Measurements from ENCODE around the gene TMEM97.

Gene TMEM97

DNA sequence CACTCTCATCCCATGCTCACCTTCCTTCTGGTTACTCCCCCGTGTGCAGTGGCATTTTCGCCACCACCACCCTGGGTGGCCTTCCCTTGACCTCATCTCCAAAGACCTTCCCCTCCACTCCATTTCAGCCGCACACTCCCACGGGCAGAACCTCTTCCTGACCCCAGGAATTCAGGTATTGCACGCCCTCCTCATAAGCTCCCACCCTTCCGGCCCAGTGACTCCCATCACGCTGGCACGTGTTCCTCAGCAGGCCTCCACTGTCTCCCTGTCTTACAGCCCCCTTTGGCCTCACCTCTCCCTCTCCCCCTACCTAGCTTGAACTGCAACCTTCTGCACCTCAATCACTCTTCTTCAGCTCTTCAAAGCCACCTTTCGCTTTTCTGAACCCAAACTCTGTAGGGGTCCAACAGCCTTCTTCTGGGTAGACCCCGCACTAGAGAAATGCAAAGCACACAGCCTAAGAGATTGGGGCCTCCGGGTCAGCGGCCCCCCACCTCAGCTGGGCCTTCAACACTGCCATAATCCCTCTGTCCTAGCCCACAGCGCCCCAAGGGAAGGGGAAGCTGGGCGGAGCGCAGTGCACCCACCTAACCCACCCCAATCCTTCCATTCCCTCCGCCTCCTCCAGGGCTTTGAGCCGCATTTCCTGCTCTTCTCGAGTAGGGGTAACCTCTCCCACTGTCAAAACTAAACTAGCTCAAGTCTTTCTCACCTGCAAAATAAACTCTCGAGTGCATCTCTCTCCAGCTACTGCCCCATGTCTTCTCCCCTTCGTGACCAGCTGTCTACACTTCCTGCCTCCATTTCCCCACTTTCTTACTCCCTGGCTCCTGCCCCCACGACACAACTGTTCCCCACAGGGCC is 1.7 kb upstream of the TMEM97 start:
- no peak for DNase-seq (ENCODE audit: low spot score)

DNA sequence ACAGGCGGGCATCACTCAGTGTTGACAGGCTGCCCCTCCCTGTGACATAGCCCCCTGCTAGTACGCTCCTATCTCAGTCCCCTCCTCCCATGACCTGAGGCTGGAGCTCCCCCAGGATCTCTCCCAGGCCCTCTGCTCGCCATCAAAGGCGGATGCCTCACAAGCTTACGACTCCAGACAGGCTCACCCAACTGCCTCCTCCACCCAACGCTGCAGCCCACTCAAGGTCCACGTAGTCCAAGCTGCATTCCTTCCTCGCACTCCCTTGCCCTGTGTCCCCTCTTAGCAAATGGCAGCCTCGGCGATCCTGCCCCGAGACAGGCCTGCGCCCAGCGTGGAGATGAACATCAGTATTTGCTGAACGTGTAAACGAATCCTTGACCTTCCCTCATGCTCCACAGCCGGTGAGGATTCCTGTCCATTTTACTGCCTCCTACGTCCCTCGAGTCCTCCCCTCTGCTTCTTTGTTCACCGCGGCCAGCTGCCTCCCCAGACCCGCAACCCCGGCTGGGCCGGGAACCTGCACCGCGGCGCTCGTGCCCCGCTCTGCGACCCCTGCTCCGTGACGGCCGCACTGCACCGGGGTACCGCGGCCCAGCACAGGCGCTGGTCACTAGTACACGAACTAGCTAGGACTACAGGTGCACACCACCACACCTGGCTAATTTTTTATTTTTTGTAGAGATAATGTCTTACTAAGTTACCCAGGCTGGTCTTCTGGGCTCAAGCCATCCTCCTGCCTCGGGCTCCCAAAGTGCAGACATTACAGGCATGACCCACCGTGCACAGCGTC is 838 bp upstream of the TMEM97 start:
- peak; percentile 15 for DNase-seq (ENCODE audit: low spot score)

DNA sequence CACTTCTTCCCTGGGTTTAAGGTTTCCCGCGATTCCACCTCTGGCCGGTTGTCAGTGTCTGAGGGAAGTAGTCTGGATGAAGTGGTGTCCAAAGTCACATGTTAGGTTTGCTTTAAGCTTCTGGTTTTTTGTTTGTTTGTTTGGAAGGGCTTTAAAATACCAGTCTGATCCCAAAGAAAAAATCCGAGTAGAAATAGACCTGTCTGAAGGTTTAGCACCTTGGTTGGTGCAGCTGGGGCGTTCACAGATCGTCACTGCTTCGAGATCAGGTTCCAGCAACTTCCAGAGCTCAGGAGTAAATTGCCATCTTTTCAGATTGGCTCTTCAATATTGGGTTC is 567 bp downstream of the TMEM97 start:
- no peak for DNase-seq (ENCODE audit: low spot score)

DNA sequence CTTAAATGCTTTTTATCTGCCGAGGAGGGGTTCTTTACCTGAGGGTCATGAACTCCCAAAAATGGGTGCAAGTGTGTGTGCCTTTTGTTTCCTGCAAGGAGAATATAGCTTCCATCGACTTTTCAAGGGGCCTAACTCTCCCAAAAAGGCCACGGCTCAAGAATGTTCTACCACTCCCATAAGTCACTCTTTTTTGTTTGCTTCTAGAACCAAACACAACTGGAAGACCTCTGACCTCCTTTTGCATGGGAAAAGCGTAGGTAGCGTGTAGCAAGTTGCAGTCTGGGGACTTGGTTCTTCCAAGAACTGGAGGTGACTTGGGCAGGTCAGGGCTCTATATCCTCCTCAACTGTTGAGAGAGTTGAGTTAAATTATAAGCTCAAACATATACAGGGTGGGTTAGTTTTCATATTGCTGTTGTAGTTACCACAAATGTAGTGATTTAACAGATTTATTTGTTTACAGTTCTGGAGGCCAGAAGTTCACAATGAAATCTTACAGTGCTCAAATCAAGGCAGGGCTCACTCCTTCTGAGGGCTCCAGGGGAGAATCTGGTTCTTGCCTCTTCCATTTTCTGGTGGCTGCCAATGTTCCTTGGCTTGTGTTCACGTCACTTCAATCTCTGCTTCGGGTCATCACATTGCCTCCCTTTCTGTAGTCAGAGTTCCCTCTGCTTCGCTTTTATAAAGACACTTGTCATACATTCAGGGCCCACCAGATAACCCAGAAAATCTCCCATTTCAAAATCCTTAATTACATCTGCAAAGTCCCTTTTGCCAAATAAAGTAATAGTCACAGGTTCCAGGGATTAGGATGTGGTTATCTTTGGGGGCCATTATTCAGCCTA is 1.4 kb downstream of the TMEM97 start:
- DNase-seq (ENCODE audit: low spot score) = no peak

DNA sequence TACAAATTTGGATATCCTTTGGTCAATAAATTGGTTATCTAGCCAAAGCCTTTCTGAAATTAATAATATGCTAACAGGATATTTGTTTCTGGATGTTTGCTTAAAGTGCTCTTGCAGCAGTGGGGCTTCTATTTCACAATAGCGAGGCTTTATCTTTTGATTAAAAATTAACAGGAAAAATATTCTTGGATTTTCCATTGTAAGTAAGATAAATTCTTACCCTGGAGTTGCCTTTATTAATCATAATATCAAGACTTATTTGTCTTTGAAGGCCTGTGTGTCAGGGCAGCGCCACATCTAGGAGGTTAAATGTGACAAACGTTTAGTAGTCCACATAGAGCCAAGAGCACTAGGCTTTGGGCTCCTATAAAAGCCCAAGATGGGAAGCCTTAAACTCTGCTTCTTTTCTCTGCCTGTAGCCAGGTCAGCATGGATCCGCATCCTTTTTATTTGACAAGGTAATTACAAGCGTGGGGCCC is 5.3 kb downstream of the TMEM97 start:
- DNase-seq (ENCODE audit: low spot score) = no peak

DNA sequence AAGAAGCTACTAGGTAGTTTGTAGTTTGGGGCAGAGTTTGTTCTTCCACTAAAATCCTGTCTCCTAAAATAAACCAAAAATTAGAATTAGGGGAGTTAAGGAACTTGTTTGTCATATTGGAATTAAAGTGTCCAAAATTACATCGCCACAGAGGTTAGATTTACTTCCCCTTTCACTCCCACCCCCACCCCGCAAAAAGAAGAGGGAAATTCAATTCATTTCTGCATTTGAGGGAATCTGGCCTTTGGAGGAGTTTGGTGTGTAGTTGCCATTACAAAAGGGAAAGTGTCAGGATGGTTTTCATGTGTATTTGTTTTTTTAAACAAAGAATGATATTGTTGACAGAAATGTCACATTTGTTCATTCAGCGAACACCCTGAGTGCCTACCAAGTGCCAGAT is 5.8 kb downstream of the TMEM97 start:
- no peak for DNase-seq (ENCODE audit: low spot score)

DNA sequence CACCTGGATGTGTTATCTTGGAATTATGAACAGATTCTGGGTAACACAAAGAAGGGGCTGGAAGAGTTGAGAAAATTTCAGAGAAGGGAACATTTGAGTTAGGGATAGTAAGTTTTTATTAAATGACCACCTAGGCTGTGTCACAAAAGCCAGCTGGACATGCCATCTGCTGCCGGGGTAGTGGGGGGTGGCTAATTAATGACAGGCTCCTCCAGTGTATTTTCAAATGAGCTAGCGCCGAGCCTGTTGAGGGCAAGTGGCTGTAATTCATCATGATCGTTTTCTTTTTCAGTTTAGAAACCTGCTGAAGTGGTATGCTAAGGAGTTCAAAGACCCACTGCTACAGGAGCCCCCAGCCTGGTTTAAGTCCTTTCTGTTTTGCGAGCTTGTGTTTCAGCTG is 6.2 kb downstream of the TMEM97 start:
- no peak for DNase-seq (ENCODE audit: low spot score)

DNA sequence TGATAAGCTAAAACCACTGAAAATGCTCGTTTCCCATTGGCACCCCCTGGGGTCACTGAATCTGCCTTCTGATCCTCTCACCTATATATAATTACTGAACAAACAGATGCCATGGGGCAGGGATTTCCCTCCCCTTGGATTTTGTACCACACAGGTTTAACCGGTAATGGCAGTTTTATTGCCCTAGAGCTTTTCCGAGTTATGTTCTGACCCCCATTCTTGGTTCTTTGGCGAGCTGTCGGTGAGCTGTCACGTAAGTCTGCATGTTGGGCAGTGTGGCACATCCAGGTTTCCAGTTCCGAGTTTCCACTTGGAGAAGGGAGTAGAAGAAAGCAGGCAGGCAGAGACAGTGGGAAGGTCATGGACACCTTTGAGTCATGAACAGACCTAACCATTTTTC is 7.1 kb downstream of the TMEM97 start:
- no peak for DNase-seq (ENCODE audit: low spot score)

DNA sequence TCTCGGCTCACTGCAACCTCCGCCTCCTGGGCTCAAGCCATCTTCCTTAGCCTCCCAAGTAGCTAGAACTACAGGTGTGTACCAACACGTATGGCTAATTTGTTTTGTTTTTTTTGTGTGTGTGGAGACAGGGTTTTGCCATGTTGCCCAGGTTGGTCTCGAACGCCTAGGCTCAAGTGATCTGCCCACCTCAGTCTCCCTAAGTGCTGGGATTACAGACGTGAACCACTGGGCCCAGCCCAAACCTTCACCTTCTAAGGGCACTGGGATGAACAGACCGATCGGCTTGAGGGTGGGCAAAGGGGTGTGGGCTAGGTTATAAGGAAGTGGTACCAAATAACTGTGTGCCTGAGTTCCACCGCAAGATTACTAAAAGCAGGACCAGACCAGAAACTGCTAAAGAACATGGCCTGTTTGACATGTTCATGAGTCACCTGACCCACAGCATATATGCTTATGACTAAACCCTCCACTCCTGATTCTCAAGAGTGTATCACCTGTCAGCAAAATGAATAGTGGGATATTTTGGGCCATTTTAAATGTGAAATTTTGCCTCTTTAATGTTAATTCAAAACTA is 8.1 kb downstream of the TMEM97 start:
- no peak for DNase-seq (ENCODE audit: low spot score)

DNA sequence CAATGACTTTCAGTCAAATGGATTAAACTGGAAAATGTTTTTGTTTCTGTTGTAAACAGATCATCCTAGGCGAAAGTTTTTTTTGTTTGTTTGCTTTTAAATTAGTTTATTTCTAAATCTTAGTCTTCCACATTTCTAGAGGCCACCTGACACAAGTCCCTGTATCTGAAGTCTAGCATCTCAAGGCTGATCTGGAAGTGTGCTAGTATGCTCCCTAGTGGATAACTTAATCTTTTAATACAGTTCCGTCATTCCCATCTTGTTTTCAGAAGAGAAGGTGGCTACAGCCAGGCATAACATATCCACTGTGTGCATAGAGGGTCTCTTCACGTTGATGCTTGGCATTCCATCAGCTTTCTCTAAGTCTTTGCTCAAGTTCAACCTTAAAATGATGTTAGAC is 8.7 kb downstream of the TMEM97 start:
- no peak for DNase-seq (ENCODE audit: low spot score)

DNA sequence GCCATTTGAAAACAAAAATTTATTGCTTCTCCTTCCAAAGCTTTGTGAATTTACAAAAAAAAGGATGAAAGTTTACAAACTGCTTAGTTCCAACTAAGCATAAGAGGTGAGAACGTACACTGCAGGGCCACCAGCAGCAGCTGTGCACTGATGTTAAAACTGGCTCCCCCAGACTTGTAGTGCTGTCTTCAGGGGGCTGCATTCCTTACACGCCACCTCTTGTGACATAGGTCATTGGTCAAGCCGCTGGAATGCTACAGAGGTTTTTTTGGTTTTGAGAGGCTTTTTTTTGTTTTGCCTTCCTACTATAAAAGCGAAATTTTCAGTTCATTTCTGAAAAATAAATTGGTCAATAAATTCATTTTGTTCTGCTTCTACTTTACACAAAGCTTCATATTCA is 9.3 kb downstream of the TMEM97 start:
- DNase-seq (ENCODE audit: low spot score) = no peak

DNA sequence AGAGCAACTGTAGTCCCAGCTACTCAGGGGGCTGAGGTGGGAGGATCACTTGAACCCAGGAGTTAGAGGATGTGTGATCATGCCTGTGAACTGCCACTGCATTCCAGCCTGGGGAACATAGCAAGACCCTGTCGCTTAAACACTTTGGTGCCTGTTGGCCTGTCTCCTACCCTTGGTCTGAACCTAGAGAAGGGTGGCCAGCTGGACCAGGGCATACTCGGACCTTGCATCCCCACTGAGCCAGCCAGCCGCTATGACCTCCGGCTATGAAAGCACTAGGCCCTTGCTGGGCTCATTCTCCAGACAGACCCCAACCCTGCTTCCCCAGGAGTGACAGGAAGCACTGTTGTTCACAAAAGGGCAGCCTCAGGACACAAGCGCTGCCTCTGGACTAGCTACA is 11.7 kb downstream of the TMEM97 start:
- no peak for DNase-seq (ENCODE audit: low spot score)

DNA sequence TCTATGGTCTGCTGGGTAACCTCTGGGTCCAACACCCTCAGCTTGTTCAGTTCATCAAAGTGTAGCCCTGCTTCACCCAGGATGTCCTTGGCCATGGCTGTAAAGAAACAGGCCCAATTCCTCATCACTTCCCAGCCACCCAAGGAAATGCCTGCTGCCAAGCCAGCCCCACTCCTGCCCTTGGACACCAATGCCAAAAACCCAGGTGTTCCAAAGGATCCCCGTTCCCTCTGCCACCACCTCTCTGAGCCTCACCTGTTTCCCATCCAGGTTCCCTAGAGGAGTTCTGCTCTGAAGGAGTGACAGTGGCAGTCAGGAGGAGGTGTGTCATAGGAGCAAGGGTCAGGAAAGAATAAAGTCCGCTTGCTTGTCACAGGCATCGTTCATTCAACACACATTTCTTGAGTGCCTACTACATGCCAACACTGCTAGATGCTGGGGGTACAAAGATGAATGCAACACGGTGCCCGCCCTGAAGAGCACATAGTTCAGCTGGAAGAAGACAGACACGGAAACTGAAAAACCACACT is 13.0 kb downstream of the TMEM97 start:
- DNase-seq (ENCODE audit: low spot score) = no peak

DNA sequence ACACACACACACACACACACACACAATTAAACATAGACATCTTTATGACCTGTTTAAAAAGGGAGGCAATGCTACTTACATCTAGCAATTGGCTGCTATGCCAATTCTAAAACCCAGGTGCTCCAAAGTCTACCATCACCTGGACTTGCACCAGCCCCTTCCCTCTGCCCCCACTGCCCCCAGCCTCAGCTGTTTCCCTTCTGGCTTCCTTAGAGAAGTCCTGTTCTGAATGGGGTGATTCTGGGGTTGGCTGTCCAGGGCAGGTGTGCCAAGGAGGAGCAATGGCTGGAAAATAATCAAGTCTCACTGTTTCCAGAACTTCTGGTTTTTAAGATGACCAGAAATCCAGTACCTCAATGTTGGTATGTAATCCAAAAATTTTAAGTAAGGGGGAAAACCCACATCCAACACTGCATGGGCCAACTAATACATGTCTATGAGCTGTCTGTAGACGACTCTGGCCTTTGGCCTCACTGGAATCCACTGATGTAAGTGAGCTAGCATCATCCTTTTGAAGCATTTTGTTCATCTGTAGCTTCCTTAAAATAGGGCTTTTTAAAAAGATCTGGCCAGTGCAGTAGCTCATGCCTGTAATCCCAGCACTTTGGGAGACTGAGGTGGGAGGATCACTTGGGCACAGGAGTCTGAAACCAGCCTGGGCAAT is 14.2 kb downstream of the TMEM97 start:
- no peak for DNase-seq (ENCODE audit: low spot score)

DNA sequence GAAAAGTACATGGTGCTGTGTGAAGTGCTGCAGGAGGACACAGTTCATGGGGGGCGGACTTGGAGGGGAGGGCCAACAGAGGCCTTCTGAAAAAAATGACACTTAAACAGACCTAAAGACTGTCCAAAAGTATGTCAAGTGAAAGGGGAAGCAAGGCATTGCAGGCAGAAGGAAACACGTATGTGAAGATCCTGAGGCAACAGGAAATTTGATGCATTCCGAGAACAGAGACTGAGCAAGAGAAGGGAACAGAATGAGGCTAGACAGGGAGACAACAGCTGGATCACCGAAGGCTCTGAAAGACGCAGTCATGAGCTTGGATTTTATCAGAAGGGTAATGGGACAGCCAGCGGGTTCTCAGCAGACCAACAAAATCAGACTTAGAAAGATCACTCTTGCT is 15.2 kb downstream of the TMEM97 start:
- DNase-seq (ENCODE audit: low spot score) = no peak

DNA sequence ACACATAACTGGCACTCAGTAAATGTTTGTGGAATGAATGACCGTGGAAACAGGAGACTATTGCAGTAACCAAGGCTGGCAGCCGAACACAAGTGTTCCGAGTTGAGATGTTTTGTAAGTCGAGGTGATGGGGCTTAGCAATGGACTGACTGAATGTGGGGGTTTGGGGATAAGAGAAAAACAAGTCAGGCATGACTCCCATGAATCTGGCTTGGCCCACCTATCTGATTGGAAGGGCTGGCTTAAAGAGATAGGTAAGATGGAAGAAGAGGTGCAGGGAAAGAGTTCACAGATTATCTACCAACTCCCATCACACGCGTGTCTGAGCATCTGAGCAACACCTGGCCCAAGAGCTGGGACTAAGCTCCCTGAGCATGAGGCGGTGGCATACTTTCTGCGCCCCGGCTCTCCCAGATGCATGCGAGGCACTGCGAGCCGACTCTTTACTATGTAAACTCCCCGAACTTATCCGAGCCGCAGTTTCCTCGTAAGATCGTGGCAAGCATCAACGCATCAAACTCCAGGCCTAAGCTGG is 15.7 kb downstream of the TMEM97 start:
- DNase-seq (ENCODE audit: low spot score) = no peak

DNA sequence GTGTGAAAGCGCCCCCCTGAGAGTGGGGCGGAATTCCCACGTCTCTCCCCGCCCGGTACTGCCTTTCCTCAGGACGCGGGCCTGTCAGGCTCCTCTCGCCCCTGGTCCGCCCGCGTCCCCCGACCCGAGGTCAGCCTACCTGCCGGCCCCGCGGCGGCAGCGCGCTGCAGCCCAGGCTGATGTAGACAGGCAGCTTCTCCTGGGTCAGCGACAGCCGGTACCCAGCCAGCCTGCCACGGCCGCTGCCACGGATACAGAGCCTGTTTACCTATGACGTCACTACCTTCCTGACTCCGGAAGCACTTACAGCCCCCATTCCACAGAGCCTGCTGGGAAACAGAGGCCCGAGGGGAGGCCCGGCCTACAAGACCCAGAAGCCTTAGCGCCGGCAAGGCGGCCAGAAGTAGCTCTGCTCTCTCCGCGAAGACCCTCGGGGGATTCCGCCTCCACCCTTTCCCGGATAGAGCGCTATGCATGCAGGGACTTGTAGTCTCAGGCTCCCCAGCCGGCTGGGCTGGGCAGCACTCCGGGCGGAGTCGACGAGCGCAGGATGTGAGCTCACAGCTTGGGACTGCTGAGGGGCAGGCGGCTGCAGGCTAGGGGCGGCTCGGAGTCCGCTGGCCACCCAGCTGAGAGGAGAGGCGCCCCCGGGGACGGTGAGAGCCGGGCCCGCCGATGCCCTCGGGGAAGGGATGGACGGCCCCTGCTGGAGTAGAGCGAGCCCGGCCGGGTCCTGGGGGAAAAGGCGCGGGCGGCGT is 16.4 kb downstream of the TMEM97 start, which contains the start of the genes IFT20 and TNFAIP1:
Gene IFT20, minus strand, starts transcription at position 272 of the 758 bp plus-strand sequence. CDS start 3,487 bp downstream, outside the sequence.
Gene TNFAIP1, plus strand, starts transcription at position 561 of the 758 bp plus-strand sequence. CDS start 3,761 bp downstream, outside the sequence.
- DNase-seq (ENCODE audit: low spot score) = peak; percentile 99

DNA sequence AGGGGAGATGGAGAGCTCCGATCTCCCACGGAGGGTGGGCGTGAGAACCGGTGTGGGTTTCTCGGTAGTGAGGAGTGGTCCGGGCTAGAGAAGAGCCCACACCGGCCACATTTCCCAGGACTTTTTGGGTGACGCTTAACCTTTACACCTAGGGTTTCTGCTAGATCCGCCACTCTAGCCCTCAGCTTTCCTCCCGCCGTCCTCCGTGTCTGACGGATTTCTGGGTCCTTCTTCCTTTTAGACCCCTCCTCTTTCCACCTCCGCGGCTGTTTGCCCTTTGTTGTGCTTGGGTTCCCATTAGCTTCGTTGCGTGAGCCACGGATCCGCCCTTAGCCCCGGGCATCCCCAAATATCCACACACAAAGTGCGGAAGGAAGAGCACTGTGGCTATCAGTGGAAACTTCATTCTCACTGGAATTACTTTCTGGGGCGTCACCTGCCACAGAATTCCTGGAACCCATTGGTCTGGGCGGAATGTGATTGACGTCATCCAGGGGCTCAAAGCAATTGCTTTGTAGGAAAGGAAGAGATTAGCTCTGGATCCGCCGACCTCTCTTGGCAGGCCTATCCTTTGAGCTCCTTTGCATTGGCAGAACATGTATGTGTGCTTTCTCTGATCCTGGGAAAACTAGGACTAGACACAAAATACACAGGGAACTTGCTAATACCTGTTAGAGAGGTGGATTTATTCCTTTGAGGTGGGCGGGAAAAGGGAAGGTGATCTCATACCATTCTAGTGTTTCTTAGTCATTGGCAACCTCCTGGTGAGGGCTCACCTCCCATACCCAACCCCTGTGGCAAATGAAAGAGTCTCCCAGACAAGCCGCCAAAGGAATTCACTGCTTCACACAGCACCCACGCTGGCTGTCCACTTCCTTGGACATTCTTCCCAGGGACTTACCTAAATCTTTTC is 17.2 kb downstream of the TMEM97 start:
- peak; percentile 88 for DNase-seq (ENCODE audit: low spot score)
